Measurements from ENCODE around the gene CSRNP3.

DNA sequence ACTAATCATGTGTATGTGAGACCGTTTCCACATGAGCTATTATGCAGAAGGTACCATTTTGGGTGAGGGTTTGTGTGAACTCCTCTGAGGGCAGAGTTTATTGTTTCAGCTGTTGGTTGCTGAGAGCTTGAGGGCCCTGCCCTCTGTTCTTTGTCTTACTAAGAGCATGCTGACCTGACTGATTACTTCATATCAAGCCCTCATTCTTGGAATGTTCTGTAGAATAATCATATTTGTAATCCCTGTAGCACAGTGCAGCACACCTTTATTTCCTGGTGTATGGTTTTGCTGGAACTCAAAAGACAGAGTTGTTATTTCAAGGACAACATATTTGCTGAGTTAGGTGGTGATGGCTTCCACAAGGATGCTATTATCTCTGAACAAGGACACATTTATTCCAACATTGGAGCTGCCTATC, 206.1 kb downstream of the CSRNP3 start:
- TF ChIP-seq, protein P1, sequence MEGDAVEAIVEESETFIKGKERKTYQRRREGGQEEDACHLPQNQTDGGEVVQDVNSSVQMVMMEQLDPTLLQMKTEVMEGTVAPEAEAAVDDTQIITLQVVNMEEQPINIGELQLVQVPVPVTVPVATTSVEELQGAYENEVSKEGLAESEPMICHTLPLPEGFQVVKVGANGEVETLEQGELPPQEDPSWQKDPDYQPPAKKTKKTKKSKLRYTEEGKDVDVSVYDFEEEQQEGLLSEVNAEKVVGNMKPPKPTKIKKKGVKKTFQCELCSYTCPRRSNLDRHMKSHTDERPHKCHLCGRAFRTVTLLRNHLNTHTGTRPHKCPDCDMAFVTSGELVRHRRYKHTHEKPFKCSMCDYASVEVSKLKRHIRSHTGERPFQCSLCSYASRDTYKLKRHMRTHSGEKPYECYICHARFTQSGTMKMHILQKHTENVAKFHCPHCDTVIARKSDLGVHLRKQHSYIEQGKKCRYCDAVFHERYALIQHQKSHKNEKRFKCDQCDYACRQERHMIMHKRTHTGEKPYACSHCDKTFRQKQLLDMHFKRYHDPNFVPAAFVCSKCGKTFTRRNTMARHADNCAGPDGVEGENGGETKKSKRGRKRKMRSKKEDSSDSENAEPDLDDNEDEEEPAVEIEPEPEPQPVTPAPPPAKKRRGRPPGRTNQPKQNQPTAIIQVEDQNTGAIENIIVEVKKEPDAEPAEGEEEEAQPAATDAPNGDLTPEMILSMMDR (IDR thresholded peaks at IDR 0.05): no peak
- no peak for TF ChIP-seq POLR2AphosphoS5 (IDR thresholded peaks at IDR 0.05; ENCODE audit: low read depth, low read length)

Measured in Panc1 (cell line).